ENCODE measurements around the gene PAK3.

Gene PAK3

DNA sequence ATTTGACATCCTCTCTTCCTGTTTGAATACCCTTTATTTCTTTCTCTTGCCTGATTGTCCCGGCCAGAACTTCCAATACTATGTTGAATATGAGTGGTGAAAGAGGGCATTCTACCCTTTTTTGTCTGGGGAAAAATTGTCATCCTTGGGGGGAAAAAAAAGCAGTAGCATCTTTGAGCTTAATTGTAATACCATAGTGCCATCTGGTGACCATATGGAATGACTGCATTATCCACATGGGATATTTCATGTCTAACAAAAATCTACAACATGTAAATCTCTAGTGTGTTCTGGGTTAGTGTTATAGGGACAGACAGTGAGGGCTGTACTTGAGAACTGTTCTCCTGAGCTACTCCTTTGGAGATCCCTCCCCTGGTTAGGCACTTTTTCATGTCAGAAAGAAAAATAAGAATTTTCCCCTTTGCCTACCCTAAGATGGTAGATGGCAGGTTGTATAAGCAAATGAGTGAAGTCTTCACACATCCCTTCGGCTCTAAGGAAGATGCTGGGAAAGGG is 148.3 kb downstream of the PAK3 start:
- H3K4me3 ChIP-seq (ENCODE audit: low read depth, low read length) = no peak overlapping the region
- peak; percentile 37 for TF ChIP-seq CTCF (IDR thresholded peaks at IDR 0.05; ENCODE audit: low read depth, low read length, missing control alignments)
- H3K27ac ChIP-seq = no peak overlapping the region
- in situ Hi-C loops (cut with HindIII; ENCODE audit: low pct_ligation_motif_present, low sequenced_read_pairs) = no loop called here
- DNase-seq = peak; percentile 3
- no peaks in the 10 kb centered on the region for H3K27me3 ChIP-seq (replicated peaks)
- no peaks in the 10 kb centered on the region for H3K36me3 ChIP-seq (replicated peaks)

- TF ChIP-seq CTCF (IDR thresholded peaks at IDR 0.05; ENCODE audit: low read depth, low read length, missing control alignments) = no peak
These were observed 159.1 kb downstream of the PAK3 start for GRCh38 chrX:111254896-111255693.

GRCh38 chrX:111257733-111258132 is 161.7 kb downstream of the PAK3 start:
- Histone ChIP-seq H3K4me3 (ENCODE audit: low read depth, low read length) (no peak overlapping the region), H3K27me3 (replicated peaks) (no peaks in the 10 kb centered on the region), H3K27ac (no peak overlapping the region), H3K36me3 (replicated peaks) (no peaks in the 10 kb centered on the region)
- in situ Hi-C loops (cut with HindIII; ENCODE audit: low pct_ligation_motif_present, low sequenced_read_pairs) = no loop called here
- DNase-seq = no peak
- TF ChIP-seq CTCF (IDR thresholded peaks at IDR 0.05; ENCODE audit: low read depth, low read length, missing control alignments) = no peak

More at GRCh38 chrX:111254896-111255693, 159.1 kb downstream of the PAK3 start:
- in situ Hi-C loops (cut with HindIII; ENCODE audit: low pct_ligation_motif_present, low sequenced_read_pairs) = no loop called here
- Histone ChIP-seq H3K27ac (no peak overlapping the region), H3K4me3 (ENCODE audit: low read depth, low read length) (no peak overlapping the region), H3K36me3 (replicated peaks) (no peaks in the 10 kb centered on the region), H3K27me3 (replicated peaks) (no peaks in the 10 kb centered on the region)
- no peak for DNase-seq

DNA sequence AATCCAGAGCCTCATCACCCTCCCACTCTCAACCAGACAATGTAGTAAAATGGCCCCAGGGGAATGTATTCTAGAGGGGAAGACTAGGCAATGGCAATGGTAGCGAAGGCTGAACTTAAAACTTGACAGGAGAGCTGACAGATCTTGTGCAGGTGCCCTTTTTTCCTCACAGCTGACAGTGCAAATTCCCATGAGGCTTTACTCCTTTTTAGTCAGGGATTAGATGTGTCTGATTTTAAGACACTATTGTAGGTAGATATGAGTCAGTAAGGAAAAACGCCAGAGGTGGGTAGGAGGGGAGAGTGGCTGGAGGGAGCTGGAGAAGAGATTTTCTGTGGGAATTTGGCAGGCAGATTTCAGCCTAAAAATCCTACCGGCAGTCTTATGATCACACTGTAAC is 163.6 kb downstream of the PAK3 start:
- TF ChIP-seq CTCF (IDR thresholded peaks at IDR 0.05; ENCODE audit: low read depth, low read length, missing control alignments) = no peak
- no peak overlapping the region for H3K4me3 ChIP-seq (ENCODE audit: low read depth, low read length)
- in situ Hi-C loops (cut with HindIII; ENCODE audit: low pct_ligation_motif_present, low sequenced_read_pairs) = no loop called here

DNA sequence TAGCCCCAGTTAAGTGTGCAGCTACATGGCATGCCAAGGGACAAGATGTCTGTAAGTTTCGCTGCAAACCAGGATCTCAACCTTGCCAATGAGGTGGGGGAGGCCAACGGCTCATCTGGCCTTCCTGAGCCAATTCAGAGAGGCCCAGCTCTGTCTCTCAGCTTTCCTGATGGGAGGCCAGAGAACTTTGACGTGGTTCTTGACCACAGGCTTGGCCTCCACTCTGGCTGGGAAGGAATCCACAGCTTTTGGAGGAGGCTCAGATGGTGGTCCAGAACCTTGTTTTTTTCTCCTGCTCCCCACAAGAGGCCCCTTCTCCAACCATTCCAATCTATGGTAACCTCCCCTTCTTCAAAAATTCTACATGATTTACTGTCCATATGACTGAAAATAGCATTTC is 164.5 kb downstream of the PAK3 start:
- in situ Hi-C loops (cut with HindIII; ENCODE audit: low pct_ligation_motif_present, low sequenced_read_pairs) = no loop called here
- Histone ChIP-seq H3K4me3 (ENCODE audit: low read depth, low read length) (no peak overlapping the region), H3K27me3 (replicated peaks) (no peaks in the 10 kb centered on the region), H3K27ac (no peak overlapping the region), H3K36me3 (replicated peaks) (no peaks in the 10 kb centered on the region)
- no peak for DNase-seq
- no peak for TF ChIP-seq CTCF (IDR thresholded peaks at IDR 0.05; ENCODE audit: low read depth, low read length, missing control alignments)

More for the DNA sequence above, 163.6 kb downstream of the PAK3 start:
- no peaks in the 10 kb centered on the region for H3K27me3 ChIP-seq (replicated peaks)
- no peak overlapping the region for H3K27ac ChIP-seq
- no peaks in the 10 kb centered on the region for H3K36me3 ChIP-seq (replicated peaks)
- DNase-seq = no peak

Data from brain microvascular endothelial cell (primary cell).